Kidney epithelial cell (primary cell): Measurements from ENCODE around the gene CALY. TPM values are rescaled to one million over a fixed set of nuclear protein-coding genes. Genes with fewer than 3 reads are reported as not detected.

Experiments used
- DNase-seq: peaks from one replicate; pipeline ENCODE4 v3.0.0-alpha.2; 2010; ENCODE audit warnings: low read depth
- H3K27me3 ChIP-seq: 2 replicates; pipeline ENCODE4 v1.6.0; 2011; ENCODE audit warnings: low read length; ENCODE audit not compliant: control insufficient read depth, insufficient read depth
- H3K36me3 ChIP-seq: 2 replicates; pipeline ENCODE4 v1.5.1; 2011; ENCODE audit warnings: low read length; ENCODE audit not compliant: control insufficient read depth, insufficient read depth
- H3K4me3 ChIP-seq: 2 replicates; pipeline ENCODE4 v1.5.1; 2011; ENCODE audit warnings: low read depth, mild to moderate bottlenecking, control low read depth, low read length
- total RNA-seq: library from RNA; depleted of rRNA; stranded (reverse); fragments of >200 nt; gene quantifications from 2 replicates; pipeline ENCODE4 v1.2.3, GENCODE V29; 2015
- TF ChIP-seq, protein P1 (sequence below): IDR thresholded peaks from 2 replicates; pipeline ENCODE4 v1.5.1; 2011; ENCODE audit warnings: mild to moderate bottlenecking, moderate library complexity, low read length, control low read depth, inconsistent platforms; ENCODE audit not compliant: insufficient read depth, poor library complexity, severe bottlenecking

The CALY gene
- total RNA-seq, 1 donor from 2014 or later = 0.96 TPM

DNA sequence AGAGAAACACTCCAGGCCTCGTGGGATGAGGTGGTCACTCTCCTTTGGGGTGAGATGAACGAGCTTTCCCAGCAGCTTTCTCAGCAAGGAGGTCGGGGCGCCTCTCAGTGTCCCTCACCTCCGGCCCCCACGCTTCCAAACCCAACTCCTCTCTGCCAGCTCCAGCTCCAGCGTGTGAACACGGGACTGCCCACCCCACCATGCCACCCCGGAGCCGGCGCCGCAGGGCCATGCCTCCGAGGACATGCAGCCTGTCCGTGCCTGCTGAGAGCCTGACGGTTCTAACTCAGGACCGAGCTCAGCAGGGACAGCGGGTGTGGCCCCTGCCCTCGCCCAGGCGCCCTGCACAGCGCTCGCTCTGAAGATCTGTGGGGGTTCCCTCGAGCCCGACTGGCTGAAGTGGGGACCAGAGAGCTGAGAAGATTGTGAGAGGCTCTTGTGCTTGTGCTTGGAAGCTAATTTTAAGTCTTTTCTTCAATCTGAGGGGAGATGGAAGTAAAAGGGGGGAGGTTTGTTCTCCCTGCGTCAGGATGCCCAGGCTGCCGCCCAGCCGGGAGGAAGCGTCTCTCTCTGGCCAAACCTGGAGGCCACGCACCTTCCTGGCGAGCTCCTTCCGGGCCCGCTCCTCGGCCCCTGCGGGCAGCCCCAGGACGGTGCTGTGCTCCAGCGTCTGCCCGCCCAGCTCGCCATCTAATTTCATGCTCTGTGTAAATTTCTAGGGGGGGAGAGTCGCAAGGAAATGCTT, 54.9 kb downstream of the CALY start:
- DNase-seq = no peak
- no peaks in the 10 kb centered on the region for H3K27me3 ChIP-seq
- TF ChIP-seq, protein P1, sequence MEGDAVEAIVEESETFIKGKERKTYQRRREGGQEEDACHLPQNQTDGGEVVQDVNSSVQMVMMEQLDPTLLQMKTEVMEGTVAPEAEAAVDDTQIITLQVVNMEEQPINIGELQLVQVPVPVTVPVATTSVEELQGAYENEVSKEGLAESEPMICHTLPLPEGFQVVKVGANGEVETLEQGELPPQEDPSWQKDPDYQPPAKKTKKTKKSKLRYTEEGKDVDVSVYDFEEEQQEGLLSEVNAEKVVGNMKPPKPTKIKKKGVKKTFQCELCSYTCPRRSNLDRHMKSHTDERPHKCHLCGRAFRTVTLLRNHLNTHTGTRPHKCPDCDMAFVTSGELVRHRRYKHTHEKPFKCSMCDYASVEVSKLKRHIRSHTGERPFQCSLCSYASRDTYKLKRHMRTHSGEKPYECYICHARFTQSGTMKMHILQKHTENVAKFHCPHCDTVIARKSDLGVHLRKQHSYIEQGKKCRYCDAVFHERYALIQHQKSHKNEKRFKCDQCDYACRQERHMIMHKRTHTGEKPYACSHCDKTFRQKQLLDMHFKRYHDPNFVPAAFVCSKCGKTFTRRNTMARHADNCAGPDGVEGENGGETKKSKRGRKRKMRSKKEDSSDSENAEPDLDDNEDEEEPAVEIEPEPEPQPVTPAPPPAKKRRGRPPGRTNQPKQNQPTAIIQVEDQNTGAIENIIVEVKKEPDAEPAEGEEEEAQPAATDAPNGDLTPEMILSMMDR = no peak
- peaks cover 6% of the 10 kb centered on the region for H3K36me3 ChIP-seq
- no peak overlapping the region for H3K4me3 ChIP-seq

DNA sequence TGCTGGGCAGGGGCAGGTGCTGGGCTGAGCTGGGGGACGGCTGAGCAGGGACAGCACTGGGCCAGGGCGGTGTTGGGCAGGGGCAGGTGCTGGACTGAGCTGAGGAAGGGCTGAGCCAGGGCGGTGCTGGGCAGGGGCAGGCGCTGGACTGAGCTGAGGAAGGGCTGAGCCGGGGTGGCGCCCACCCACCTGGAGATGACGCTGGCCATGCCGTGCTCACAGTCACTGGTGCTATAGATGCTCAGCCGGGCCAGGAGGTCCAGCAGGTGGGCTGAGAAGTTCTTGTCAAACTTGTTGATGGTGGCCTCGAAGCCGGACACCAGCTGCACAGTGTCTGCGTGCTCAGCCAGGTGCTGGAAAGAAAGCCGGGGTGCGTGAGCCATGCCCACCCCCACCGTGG, 55.6 kb downstream of the CALY start:
- Histone ChIP-seq H3K36me3 (peaks cover 6% of the 10 kb centered on the region), H3K27me3 (peaks cover 4% of the 10 kb centered on the region), H3K4me3 (no peak overlapping the region)
- no peak for DNase-seq
- TF ChIP-seq, protein P1 = no peak

DNA sequence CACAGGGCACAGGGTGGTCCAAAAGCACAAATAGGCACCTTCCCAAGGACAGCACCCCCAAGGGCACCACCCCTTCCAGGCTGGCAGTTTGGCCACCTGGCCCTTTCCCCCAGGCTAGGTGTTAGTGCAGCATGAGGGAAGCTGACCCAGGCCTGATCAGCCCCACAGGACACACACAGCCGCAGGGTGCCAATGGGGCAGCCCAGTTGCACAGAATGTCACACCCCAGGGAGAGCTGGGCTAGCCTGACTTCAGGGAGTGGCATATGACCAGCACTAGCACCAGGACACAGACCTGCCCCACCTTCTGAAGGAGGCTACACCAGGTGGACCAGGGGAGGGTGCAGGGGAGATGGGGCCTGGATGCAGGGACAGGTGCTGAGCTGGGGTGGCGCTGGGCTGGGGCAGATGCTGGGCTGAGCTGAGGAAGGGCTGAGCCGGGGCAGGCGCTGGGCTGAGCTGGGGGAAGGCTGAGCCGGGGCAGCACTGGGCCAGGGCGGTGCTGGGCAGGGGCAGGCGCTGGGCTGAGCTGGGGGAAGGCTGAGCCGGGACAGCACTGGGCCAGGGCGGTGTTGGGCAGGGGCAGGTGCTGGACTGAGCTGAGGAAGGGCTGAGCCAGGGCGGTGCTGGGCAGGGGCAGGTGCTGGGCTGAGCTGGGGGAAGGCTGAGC, 56.2 kb downstream of the CALY start:
- Histone ChIP-seq H3K36me3 (peaks cover 5% of the 10 kb centered on the region), H3K27me3 (peaks cover 8% of the 10 kb centered on the region), H3K4me3 (no peak overlapping the region)
- DNase-seq = no peak
- TF ChIP-seq, protein P1 = no peak

DNA sequence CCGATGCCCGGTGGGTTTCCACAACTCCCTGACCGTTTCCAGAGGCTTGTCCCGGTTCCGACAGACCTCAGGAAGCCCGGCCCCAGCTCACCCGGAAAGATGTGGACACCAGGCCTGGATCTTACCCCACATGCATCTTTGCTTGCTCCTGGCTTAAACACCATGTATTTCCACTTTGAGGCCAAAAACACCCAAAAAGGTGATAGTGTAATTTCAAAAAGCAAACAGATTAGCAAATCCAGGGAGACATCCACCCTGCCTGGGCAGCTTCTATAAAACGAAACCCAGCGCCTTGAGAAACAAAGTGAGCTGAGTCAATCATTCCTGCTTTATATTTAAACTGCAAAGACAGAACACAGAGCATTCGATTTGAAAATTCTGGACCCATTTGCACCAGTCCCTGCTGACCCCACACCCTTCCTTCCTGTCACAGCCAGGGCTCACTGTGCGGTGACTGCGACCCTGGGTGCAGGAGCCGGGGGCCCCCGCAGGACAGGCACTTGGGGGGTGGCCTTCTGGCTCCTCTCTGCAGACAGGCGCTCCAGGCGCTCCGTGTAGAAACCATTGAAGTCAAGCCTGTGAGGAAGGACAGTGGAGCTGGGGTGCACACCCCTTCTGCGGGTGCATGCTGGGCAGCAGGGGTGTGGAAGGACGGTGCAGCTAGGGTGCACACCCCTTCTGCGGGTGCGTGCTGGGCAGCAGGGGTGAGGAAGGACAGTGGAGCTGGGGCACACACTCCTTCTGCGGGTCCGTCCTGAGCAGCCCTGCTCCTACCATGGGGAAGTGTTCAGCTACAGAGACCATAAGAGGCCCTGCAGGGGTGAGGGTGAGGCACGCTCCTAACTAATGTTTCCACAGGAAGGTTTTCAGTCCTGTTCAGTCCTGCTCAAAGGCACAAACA, 57.1 kb downstream of the CALY start:
- TF ChIP-seq, protein P1 = no peak
- H3K4me3 ChIP-seq = no peak overlapping the region
- peaks cover 3% of the 10 kb centered on the region for H3K36me3 ChIP-seq
- H3K27me3 ChIP-seq = peaks cover 12% of the 10 kb centered on the region
- no peak for DNase-seq

DNA sequence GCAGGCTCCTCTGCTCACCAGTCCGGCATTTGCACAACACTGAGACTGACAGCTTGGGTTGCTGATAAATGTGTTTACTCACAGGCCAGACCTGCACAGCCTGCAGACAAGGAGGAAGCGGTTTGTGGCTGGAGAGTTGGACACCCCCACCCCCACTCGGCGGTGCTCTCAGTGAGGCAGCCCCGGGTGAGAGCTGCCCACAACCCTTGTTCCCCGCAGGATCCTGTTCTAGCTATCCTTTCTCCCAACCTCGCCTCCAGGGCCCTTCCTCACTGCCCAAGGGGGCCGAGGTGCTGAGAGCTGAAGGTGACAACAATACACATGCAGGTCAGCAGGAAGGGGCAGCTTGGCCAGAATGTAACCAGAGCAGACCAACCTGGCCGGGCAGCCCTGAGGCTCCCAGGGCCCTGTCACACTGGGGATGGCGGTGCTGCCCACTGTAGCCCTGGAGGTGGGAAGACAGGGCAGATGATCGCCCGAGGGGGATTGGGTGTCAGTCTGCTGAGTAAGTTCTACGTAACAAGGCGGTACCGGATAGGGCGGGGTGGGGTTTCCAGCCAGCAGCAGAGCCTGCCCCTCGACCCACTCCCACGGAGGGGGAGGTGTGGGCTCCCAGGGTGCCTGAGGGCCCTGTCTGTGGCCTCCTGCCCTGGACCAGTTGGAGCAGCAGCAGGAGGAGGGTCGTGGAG, 58.0 kb downstream of the CALY start:
- no peak overlapping the region for H3K4me3 ChIP-seq
- peak; percentile 52 for DNase-seq
- TF ChIP-seq, protein P1 = no peak
- H3K27me3 ChIP-seq = peaks cover 12% of the 10 kb centered on the region
- H3K36me3 ChIP-seq = peaks cover 3% of the 10 kb centered on the region
